Measurements from ENCODE around the gene MTREX. TPM values are rescaled to one million over a fixed set of nuclear protein-coding genes. Genes with fewer than 3 reads are reported as not detected.

MTREX gene
- polyA plus RNA-seq, 2 of the 4 experiments (the other 2 are of a cell fraction), result 74.8 to 99.8 TPM

- ATAC-seq (peak; percentile 59 to 60; a peak in 5 of 6 replicates), DNase-seq (ENCODE audit: low read depth in 1 of 2, low spot score in 1 of 2) (no peak), FAIRE-seq (no peak)
- TF ChIP-seq, protein P1, sequence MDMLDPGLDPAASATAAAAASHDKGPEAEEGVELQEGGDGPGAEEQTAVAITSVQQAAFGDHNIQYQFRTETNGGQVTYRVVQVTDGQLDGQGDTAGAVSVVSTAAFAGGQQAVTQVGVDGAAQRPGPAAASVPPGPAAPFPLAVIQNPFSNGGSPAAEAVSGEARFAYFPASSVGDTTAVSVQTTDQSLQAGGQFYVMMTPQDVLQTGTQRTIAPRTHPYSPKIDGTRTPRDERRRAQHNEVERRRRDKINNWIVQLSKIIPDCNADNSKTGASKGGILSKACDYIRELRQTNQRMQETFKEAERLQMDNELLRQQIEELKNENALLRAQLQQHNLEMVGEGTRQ (IDR thresholded peaks at IDR 0.05), result no peak
- no peak for TF ChIP-seq TFCP2L1 (CRISPR knock-in tag; IDR thresholded peaks at IDR 0.05)
- no peak overlapping the region for H3K27ac ChIP-seq
- 94% methylated on average over 3 of the region's 4 CpGs for WGBS (ENCODE audit: missing lambda C conversion rate)
- no peaks in the 10 kb centered on the region for H3K9me3 ChIP-seq
- H3K4me1 ChIP-seq, result no peaks in the 10 kb centered on the region
- no peak overlapping the region for H3K4me3 ChIP-seq
- no peak overlapping the region for H3K4me2 ChIP-seq
- CTCF ChIA-PET, result interaction anchor here (1.2 kb wide), 1 partner anchor 15 kb away, joined by 3 read pairs; no protein-coding TSS in a partner anchor
- POLR2A ChIA-PET, result no interaction called here
Measured at GRCh38 chr5:55356896-55357295, 49.1 kb downstream of the MTREX start.

- ATAC-seq (no peak), DNase-seq (ENCODE audit: low read depth in 1 of 2, low spot score in 1 of 2) (peak in 1 of 2 experiments; percentile 4)
Measured at GRCh38 chr5:55360190-55360589, 52.4 kb downstream of the MTREX start.

DNA sequence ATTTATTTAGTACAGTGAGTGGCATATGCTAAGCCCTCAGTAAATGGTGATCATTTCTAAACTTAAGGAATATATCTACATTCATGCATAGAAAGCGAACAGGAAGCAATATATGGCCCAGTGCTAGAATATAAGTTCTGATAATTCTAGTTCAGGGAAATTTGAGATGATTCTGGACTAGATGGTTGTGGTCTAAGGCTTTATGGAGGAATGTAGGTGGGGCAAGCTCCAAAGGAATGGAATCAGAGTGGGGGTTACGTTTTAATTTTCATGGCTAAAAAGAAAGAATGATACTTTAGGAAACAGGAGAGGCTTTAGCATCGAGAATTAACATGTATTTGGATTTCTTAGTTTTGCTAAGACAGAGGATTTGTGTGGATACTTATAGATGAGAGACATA lies 56.1 kb downstream of the MTREX start:
- no peaks in the 10 kb centered on the region for H3K9me3 ChIP-seq
- H3K27ac ChIP-seq, result no peak overlapping the region
- FAIRE-seq (no peak), ATAC-seq (no peak), DNase-seq (ENCODE audit: low read depth in 1 of 2, low spot score in 1 of 2) (no peak)
- POLR2A ChIA-PET, result no interaction called here
- TF ChIP-seq EHF (CRISPR knock-in tag; IDR thresholded peaks at IDR 0.05) (no peak), ZSCAN20 (CRISPR knock-in tag; IDR thresholded peaks at IDR 0.05) (no peak), EP300 (IDR thresholded peaks at IDR 0.05) (no peak), MAFK (IDR thresholded peaks at IDR 0.05; ENCODE audit: partially characterized antibody) (no peak), CBX8 (IDR thresholded peaks at IDR 0.05) (no peak), ESRRA (IDR thresholded peaks at IDR 0.05; ENCODE audit: borderline replicate concordance, low read length) (no peak), TFCP2L1 (CRISPR knock-in tag; IDR thresholded peaks at IDR 0.05) (no peak), RFX5 (IDR thresholded peaks at IDR 0.05) (no peak), HOXB5 (CRISPR knock-in tag; IDR thresholded peaks at IDR 0.05) (no peak), MAZ (IDR thresholded peaks at IDR 0.05; ENCODE audit: borderline replicate concordance, low read depth, low read length) (no peak), HDAC2 (IDR thresholded peaks at IDR 0.05) (no peak), PHF8 (IDR thresholded peaks at IDR 0.05; ENCODE audit: borderline replicate concordance, low read depth) (no peak), MYC (IDR thresholded peaks at IDR 0.05; ENCODE audit: borderline replicate concordance, low read length) (no peak), HOXA7 (CRISPR knock-in tag; IDR thresholded peaks at IDR 0.05) (no peak), NFE2L2 (conservative IDR thresholded peaks at IDR 0.05; ENCODE audit: low read length) (no peak), RCOR1 (IDR thresholded peaks at IDR 0.05; ENCODE audit: low read depth, low read length) (no peak)
- TF ChIP-seq, protein P2, sequence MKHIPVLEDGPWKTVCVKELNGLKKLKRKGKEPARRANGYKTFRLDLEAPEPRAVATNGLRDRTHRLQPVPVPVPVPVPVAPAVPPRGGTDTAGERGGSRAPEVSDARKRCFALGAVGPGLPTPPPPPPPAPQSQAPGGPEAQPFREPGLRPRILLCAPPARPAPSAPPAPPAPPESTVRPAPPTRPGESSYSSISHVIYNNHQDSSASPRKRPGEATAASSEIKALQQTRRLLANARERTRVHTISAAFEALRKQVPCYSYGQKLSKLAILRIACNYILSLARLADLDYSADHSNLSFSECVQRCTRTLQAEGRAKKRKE (CRISPR knock-in tag; IDR thresholded peaks at IDR 0.05; ENCODE audit: low read depth), result no peak
- TF ChIP-seq, protein P1 (IDR thresholded peaks at IDR 0.05), result no peak
- TF ChIP-seq, protein P3, sequence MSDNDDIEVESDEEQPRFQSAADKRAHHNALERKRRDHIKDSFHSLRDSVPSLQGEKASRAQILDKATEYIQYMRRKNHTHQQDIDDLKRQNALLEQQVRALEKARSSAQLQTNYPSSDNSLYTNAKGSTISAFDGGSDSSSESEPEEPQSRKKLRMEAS (IDR thresholded peaks at IDR 0.05), result no peak
- WGBS (ENCODE audit: missing lambda C conversion rate), result 93% methylated on average over 3 of the region's 3 CpGs
- H3K4me1 ChIP-seq, result no peaks in the 10 kb centered on the region
- no peak overlapping the region for H3K4me3 ChIP-seq
- H3K4me2 ChIP-seq, result no peak overlapping the region
- CTCF ChIA-PET, result interaction anchor here (0.6 kb wide), 1 partner anchor 80 kb away, joined by 4 read pairs; no protein-coding TSS in a partner anchor

More at GRCh38 chr5:55360190-55360589, 52.4 kb downstream of the MTREX start:
- TF ChIP-seq ZSCAN20 (CRISPR knock-in tag; IDR thresholded peaks at IDR 0.05), result no peak
- TF ChIP-seq, protein P4, sequence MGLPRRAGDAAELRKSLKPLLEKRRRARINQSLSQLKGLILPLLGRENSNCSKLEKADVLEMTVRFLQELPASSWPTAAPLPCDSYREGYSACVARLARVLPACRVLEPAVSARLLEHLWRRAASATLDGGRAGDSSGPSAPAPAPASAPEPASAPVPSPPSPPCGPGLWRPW (IDR thresholded peaks at IDR 0.05), result no peak
- TF ChIP-seq RNF2 (IDR thresholded peaks at IDR 0.05; ENCODE audit: borderline replicate concordance, low read depth), result no peak
- no peak for TF ChIP-seq HOXA7 (CRISPR knock-in tag; IDR thresholded peaks at IDR 0.05)
- 86% methylated on average over 2 of the region's 2 CpGs for WGBS (ENCODE audit: missing lambda C conversion rate)
- H3K4me3 ChIP-seq, result no peak overlapping the region
- ChIA-PET POLR2A (no interaction called here), CTCF (no interaction called here)
- H3K4me1 ChIP-seq, result no peaks in the 10 kb centered on the region
- no peak overlapping the region for H3K4me2 ChIP-seq
- H3K9me3 ChIP-seq, result no peaks in the 10 kb centered on the region
- H3K27ac ChIP-seq, result no peak overlapping the region
- FAIRE-seq, result peak; percentile 43
